ENCODE data around the gene RALGPS1. TPM values are rescaled to one million over a fixed set of nuclear protein-coding genes. Genes with fewer than 3 reads are reported as not detected.

RALGPS1 gene
- total RNA-seq, 4 donors from 2014 or later = 2.2 to 10.3 (median 5.4) TPM

- intact Hi-C loops (cut with DNase I; ENCODE audit: low total_unique reads) = no loop called here
- H3K4me3 ChIP-seq = no peak overlapping the region
- no peaks in the 10 kb centered on the region for H3K9me3 ChIP-seq
- H3K4me1 ChIP-seq = peaks cover 71 to 88% of the 10 kb centered on the region in 2 donors
- no peaks in the 10 kb centered on the region for H3K27me3 ChIP-seq
- no peaks in the 10 kb centered on the region for H3K36me3 ChIP-seq
- in situ Hi-C loops (cut with MboI; ENCODE audit: low sequenced_read_pairs in 4 of 4) = no loop called here
- no peak for TF ChIP-seq POLR2A (IDR thresholded peaks at IDR 0.05)
- TF ChIP-seq, protein P1, sequence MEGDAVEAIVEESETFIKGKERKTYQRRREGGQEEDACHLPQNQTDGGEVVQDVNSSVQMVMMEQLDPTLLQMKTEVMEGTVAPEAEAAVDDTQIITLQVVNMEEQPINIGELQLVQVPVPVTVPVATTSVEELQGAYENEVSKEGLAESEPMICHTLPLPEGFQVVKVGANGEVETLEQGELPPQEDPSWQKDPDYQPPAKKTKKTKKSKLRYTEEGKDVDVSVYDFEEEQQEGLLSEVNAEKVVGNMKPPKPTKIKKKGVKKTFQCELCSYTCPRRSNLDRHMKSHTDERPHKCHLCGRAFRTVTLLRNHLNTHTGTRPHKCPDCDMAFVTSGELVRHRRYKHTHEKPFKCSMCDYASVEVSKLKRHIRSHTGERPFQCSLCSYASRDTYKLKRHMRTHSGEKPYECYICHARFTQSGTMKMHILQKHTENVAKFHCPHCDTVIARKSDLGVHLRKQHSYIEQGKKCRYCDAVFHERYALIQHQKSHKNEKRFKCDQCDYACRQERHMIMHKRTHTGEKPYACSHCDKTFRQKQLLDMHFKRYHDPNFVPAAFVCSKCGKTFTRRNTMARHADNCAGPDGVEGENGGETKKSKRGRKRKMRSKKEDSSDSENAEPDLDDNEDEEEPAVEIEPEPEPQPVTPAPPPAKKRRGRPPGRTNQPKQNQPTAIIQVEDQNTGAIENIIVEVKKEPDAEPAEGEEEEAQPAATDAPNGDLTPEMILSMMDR (IDR thresholded peaks at IDR 0.05 in 4 of 5, conservative IDR thresholded peaks at IDR 0.05 in 1 of 5) = no peak
- peak overlapping the region; percentile 81 to 95 (median 92) for H3K27ac ChIP-seq
- ATAC-seq = no peak
- no peak for DNase-seq
Measured at GRCh38 chr9:127117801-127118200, 203.2 kb downstream of the RALGPS1 start.

- Histone ChIP-seq H3K4me1 (peaks cover 73 to 86% of the 10 kb centered on the region in 2 donors), H3K36me3 (no peaks in the 10 kb centered on the region), H3K27me3 (no peaks in the 10 kb centered on the region), H3K27ac (peak overlapping the region; percentile 81 to 95 (median 92)), H3K4me3 (no peak overlapping the region), H3K9me3 (no peaks in the 10 kb centered on the region)
- DNase-seq (no peak), ATAC-seq (no peak)
- in situ Hi-C loops (cut with MboI; ENCODE audit: low sequenced_read_pairs in 4 of 4) = no loop called here
- intact Hi-C loops (cut with DNase I; ENCODE audit: low total_unique reads) = no loop called here
- no peak for TF ChIP-seq POLR2A (IDR thresholded peaks at IDR 0.05)
- TF ChIP-seq, protein P1 (IDR thresholded peaks at IDR 0.05 in 4 of 5, conservative IDR thresholded peaks at IDR 0.05 in 1 of 5) = no peak
Measured at GRCh38 chr9:127118597-127119319, 204.2 kb downstream of the RALGPS1 start.

DNA sequence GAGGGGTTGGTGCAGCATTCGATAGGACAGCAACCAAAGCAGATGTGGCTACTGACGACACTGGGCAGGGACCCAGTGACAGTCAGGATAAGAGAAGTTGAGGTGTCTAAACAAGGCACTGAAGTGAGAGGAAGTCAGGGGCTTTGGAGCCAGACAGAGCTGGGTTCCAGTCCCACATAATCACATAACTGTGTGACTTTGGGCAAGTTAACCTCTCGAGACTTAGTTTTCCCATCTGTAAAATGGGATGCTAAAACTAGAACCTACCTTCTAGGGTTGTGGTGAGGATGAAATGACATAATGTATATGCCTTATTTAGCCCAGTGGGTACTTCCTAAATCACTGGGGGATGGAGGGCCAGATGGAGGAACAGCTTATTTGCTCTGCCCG lies 204.7 kb downstream of the RALGPS1 start:
- peak overlapping the region; percentile 81 to 95 (median 92) for H3K27ac ChIP-seq
- H3K36me3 ChIP-seq = no peaks in the 10 kb centered on the region
- peaks cover 69 to 81% of the 10 kb centered on the region in 2 donors for H3K4me1 ChIP-seq
- no peak overlapping the region for H3K4me3 ChIP-seq
- no peaks in the 10 kb centered on the region for H3K9me3 ChIP-seq
- DNase-seq (no peak), ATAC-seq (no peak)
- intact Hi-C loops (cut with DNase I; ENCODE audit: low total_unique reads) (no loop called here), in situ Hi-C loops (cut with MboI; ENCODE audit: low sequenced_read_pairs in 4 of 4) (no loop called here)
- TF ChIP-seq, protein P1 (IDR thresholded peaks at IDR 0.05 in 4 of 5, conservative IDR thresholded peaks at IDR 0.05 in 1 of 5) = no peak
- TF ChIP-seq POLR2A (IDR thresholded peaks at IDR 0.05) = no peak
- no peaks in the 10 kb centered on the region for H3K27me3 ChIP-seq

- ATAC-seq = peak; percentile 8 to 13
Measured at GRCh38 chr9:127121628-127122175, 207.1 kb downstream of the RALGPS1 start.

More at GRCh38 chr9:127121628-127122175, 207.1 kb downstream of the RALGPS1 start:
- Histone ChIP-seq H3K4me3 (peak overlapping the region; percentile 67 to 94 (median 77)), H3K27me3 (no peaks in the 10 kb centered on the region), H3K36me3 (no peaks in the 10 kb centered on the region), H3K27ac (peak overlapping the region; percentile 91 to 95 (median 94)), H3K9me3 (no peaks in the 10 kb centered on the region), H3K4me1 (peaks cover 49 to 62% of the 10 kb centered on the region in 2 donors)
- in situ Hi-C loops (cut with MboI; ENCODE audit: low sequenced_read_pairs in 4 of 4) = no loop called here
- intact Hi-C loops (cut with DNase I; ENCODE audit: low total_unique reads) = loop anchor here (2.0 kb wide), 1 partner anchor 65 kb away; no protein-coding TSS in a partner anchor
- DNase-seq = no peak
- TF ChIP-seq POLR2A (IDR thresholded peaks at IDR 0.05) = peak in 1 of 2 donors; percentile 9
- TF ChIP-seq, protein P1 (IDR thresholded peaks at IDR 0.05 in 4 of 5, conservative IDR thresholded peaks at IDR 0.05 in 1 of 5) = no peak

Data from gastrocnemius medialis (tissue), 4 donors.